ENCODE data around the gene CARNS1. TPM values are rescaled to one million over a fixed set of nuclear protein-coding genes. Genes with fewer than 3 reads are reported as not detected.
A peak's percentile ranks its signal among the peaks of the same experiment; 100 is the strongest.

CARNS1 gene
- total RNA-seq, 1 experiment from 2014 or later, result 1.3 TPM

- TF ChIP-seq FOXP4 (CRISPR knock-in tag; IDR thresholded peaks at IDR 0.05) (peak; percentile 83; the same call in 1 of the 2 replicates), ZNF232 (CRISPR knock-in tag; IDR thresholded peaks at IDR 0.05) (0 out of 2 replicates have a peak, but pooled peaks have one; percentile 52), ZNF281 (CRISPR knock-in tag; IDR thresholded peaks at IDR 0.05) (0 out of 2 replicates have a peak, but pooled peaks have one; percentile 50), ARID4B (CRISPR knock-in tag; IDR thresholded peaks at IDR 0.05; ENCODE audit: borderline replicate concordance) (peak; percentile 84; the same call in 1 of the 2 replicates), TP53 (CRISPR knock-in tag; IDR thresholded peaks at IDR 0.05) (no peak), GABPB1 (CRISPR knock-in tag; IDR thresholded peaks at IDR 0.05) (peak; percentile 86), ZNF425 (CRISPR knock-in tag; conservative IDR thresholded peaks at IDR 0.05) (no peak), RORB (CRISPR knock-in tag; IDR thresholded peaks at IDR 0.05) (no peak), NFE2L1 (CRISPR knock-in tag; IDR thresholded peaks at IDR 0.05) (no peak), RELA (CRISPR knock-in tag; IDR thresholded peaks at IDR 0.05; ENCODE audit: borderline replicate concordance) (no peak), NFATC4 (CRISPR knock-in tag; IDR thresholded peaks at IDR 0.05) (no peak), ZNF416 (CRISPR knock-in tag; IDR thresholded peaks at IDR 0.05) (no peak), CDX4 (CRISPR knock-in tag; IDR thresholded peaks at IDR 0.05; ENCODE audit: borderline replicate concordance) (no peak), KAT7 (CRISPR knock-in tag; IDR thresholded peaks at IDR 0.05; ENCODE audit: borderline replicate concordance) (no peak), ZNF138 (CRISPR knock-in tag; conservative IDR thresholded peaks at IDR 0.05) (no peak), ZNF121 (CRISPR knock-in tag; IDR thresholded peaks at IDR 0.05) (no peak), MYBL2 (CRISPR knock-in tag; IDR thresholded peaks at IDR 0.05) (0 out of 2 replicates have a peak, but pooled peaks have one; percentile 41), E2F1 (CRISPR knock-in tag; IDR thresholded peaks at IDR 0.05) (no peak), IRF1 (CRISPR knock-in tag; IDR thresholded peaks at IDR 0.05) (no peak; the same call in 1 of the 2 replicates), ZNF396 (CRISPR knock-in tag; IDR thresholded peaks at IDR 0.05; ENCODE audit: borderline replicate concordance) (no peak), PRRX2 (CRISPR knock-in tag; IDR thresholded peaks at IDR 0.05) (no peak), SOX15 (CRISPR knock-in tag; IDR thresholded peaks at IDR 0.05) (no peak), ZBTB43 (CRISPR knock-in tag; IDR thresholded peaks at IDR 0.05) (no peak)
Measured at GRCh38 chr11:67428052-67429001, 12.8 kb downstream of the CARNS1 start, which contains the start of gene RPS6KB2 (continued).

All from WTC11 (cell line).